Measurements from ENCODE around the gene AGAP3.

The AGAP3 gene

GRCh38 chr7:151130741-151131157 is 44.5 kb downstream of the AGAP3 start:
- no peak for DNase-seq (ENCODE audit: low read depth)
- TF ChIP-seq MAX (IDR thresholded peaks at IDR 0.05; ENCODE audit: low read depth, low read length), result no peak
- no peak for TF ChIP-seq MYC (IDR thresholded peaks at IDR 0.05; ENCODE audit: low read depth, low read length)
- no peak for TF ChIP-seq POLR2A (IDR thresholded peaks at IDR 0.05; ENCODE audit: extremely low read depth, insufficient read length)
- TF ChIP-seq CTCF (IDR thresholded peaks at IDR 0.05; ENCODE audit: low read depth, low read length), result no peak
- H3K4me3 ChIP-seq (ENCODE audit: low read depth, low read length), result no peak overlapping the region

- TF ChIP-seq CTCF (IDR thresholded peaks at IDR 0.05; ENCODE audit: low read depth, low read length) (no peak), MYC (IDR thresholded peaks at IDR 0.05; ENCODE audit: low read depth, low read length) (no peak), MAX (IDR thresholded peaks at IDR 0.05; ENCODE audit: low read depth, low read length) (no peak), POLR2A (IDR thresholded peaks at IDR 0.05; ENCODE audit: extremely low read depth, insufficient read length) (no peak)
- H3K4me3 ChIP-seq (ENCODE audit: low read depth, low read length), result no peak overlapping the region
- no peak for DNase-seq (ENCODE audit: low read depth)
Measured at GRCh38 chr7:151131224-151131591, 44.9 kb downstream of the AGAP3 start.

GRCh38 chr7:151131592-151132293 is 45.5 kb downstream of the AGAP3 start:
- no peak for DNase-seq (ENCODE audit: low read depth)
- H3K4me3 ChIP-seq (ENCODE audit: low read depth, low read length), result no peak overlapping the region
- TF ChIP-seq MAX (IDR thresholded peaks at IDR 0.05; ENCODE audit: low read depth, low read length) (no peak), CTCF (IDR thresholded peaks at IDR 0.05; ENCODE audit: low read depth, low read length) (no peak), POLR2A (IDR thresholded peaks at IDR 0.05; ENCODE audit: extremely low read depth, insufficient read length) (no peak), MYC (IDR thresholded peaks at IDR 0.05; ENCODE audit: low read depth, low read length) (no peak)

- TF ChIP-seq MAX (IDR thresholded peaks at IDR 0.05; ENCODE audit: low read depth, low read length), result no peak
- DNase-seq (ENCODE audit: low read depth), result no peak
- H3K4me3 ChIP-seq (ENCODE audit: low read depth, low read length), result no peak overlapping the region
Measured at GRCh38 chr7:151132461-151133205, 46.4 kb downstream of the AGAP3 start.

- TF ChIP-seq MAX (IDR thresholded peaks at IDR 0.05; ENCODE audit: low read depth, low read length) (no peak), POLR2A (IDR thresholded peaks at IDR 0.05; ENCODE audit: extremely low read depth, insufficient read length) (no peak), MYC (IDR thresholded peaks at IDR 0.05; ENCODE audit: low read depth, low read length) (no peak), CTCF (IDR thresholded peaks at IDR 0.05; ENCODE audit: low read depth, low read length) (no peak)
- no peak overlapping the region for H3K4me3 ChIP-seq (ENCODE audit: low read depth, low read length)
- no peak for DNase-seq (ENCODE audit: low read depth)
Measured at GRCh38 chr7:151133266-151133985, 47.2 kb downstream of the AGAP3 start.
